GDM1 (cell line): ENCODE results near the gene SLC22A25.
"Not testable (repeated sequence)": the region's sequence is repeated elsewhere in the genome, so short reads cannot be mapped to it uniquely, and the experiment has no call there.

Source experiments
- DNase-seq: peaks from one replicate; lab custom pipeline; 2025; lab: John Stamatoyannopoulos, UW

SLC22A25 gene

DNA sequence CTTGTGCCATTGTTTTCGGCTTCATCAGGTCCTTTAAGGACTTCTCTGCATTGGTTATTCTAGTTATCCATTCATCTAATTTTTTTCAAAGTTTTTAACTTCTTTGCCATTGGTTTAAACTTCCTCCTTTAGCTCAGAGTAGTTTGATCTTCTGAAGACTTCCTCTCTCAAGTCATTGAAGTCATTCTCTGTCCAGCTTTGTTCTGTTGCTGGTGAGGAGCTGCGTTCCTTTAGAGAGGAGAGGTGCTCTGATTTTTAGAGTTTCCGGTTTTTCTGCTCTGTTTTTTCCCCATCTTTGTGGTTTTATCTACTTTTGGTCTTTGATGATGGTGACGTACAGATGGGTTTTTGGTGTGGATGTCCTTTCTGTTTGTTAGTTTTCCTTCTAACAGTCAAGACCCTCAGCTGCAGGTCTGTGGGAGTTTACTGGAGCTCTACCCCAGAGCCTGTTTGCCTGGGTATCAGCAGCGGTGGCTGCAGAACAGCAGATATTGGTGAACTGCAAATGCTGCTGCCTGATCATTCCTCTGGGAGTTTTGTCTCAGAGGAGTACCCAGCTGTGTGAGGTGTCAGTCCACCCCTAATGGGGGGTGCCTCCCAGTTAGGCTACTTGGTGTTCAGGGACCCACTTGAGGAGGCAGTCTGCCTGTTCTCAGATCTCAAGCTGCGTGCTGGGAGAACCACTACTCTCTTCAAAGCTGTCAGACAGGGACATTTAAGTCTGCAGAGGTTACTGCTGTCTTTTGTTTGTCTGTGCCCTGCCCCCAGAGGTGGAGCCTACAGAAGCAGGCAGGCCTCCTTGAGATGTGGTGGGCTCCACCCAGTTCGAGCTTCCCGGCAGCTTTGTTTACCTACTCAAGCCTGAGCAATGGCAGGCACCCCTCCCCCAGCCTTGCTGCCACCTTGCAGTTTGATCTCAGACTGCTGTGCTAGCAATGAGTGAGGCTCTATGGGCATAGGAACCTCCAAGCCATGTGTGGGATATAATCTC lies 7.6 kb downstream of the SLC22A25 start:
- not testable (repeated sequence) for DNase-seq

DNA sequence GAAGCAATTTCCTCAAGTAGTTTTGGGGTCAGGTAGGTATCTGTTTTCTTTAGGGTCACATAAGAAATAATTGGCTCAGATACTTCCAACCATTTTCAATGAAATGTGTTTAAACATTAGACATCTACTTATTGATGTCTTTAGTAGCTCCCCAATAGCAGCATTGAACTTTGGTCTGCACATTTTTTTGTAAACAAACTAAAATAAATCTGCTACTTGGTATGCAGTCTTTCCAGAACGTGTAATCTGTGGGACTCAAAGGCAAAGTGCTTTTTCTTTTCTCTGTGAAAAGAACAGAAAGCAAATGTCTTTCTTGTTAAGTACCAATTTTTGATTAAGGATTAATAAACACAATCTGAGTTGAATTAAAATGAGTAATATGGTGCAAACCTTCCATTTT lies 13.6 kb downstream of the SLC22A25 start:
- DNase-seq = no peak

DNA sequence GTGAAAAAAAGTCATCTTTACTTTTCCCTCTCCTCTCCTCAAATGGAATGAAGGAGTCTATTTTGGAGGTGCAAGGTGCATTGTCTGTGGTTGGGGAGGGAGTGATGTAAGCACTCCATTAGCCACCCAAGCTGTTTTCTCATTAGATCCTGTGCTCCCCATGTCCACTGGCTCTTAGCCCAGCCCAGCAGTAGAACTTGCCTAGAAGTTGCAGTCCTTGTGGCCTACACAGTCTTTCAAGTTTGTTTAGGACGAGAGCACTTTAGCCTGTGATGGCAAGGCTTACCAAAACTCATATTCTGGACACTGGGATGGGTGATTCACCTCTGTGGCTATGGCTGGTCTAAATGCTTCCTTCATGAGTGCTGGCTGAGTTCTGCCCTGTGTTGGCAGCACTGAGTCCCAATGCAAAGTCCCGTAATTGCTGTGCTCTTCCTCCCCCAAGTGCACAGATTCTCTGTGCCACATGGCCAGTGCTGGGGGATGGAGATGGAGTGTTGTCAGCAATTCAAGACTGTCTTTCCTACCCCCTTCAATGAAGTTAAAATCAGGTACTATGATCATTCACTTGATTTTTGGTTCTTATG lies 15.8 kb downstream of the SLC22A25 start:
- no peak for DNase-seq

DNA sequence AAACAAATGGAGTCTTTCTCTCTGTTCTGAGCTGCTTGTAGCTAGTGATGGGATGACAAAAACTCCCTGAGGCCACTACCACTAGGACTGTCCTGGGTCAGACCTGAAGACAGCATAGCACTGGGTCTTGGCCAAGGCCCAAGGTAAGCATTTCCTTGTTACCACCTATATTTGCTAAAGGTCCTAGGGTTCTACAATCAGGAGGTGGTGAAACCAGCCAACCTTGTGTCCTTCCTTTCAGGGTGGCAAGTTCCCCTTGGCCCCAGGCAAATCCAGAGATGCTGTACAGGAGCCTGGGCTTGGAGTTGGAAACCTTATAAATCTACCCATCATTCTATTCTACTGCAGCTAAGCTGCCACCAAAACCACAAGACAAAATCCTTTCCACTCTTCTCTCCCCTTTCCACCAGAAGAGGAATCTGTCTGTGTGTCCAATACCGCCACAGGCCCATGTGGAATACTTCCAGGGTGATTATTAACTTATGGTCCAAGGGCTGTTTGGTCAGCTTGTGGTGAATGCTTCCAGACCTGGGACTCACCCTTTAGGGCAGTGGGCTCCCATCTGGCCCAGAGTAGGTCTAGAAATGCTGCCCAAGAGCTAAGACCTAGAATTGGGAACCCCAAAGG lies 16.8 kb downstream of the SLC22A25 start:
- DNase-seq = no peak

DNA sequence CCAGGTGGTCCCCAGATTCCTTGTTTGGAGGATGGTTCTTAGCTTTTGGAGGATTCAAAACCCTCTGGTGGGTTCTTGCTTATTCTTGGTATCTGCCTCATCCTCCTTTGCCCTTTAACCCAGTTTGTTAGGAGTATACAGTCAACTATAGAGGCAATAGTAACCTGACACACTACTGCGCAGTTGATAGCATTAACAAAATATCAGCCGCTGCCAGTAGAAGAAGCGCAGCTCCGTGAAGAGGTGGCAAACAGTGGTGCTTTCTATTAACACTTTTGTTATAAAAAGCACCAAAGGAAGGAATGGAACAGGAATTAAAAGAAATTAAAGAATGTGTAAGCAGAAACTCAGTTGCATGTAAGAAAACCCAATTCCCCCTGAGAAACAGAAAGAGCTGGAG lies 29.3 kb downstream of the SLC22A25 start:
- DNase-seq = no peak

DNA sequence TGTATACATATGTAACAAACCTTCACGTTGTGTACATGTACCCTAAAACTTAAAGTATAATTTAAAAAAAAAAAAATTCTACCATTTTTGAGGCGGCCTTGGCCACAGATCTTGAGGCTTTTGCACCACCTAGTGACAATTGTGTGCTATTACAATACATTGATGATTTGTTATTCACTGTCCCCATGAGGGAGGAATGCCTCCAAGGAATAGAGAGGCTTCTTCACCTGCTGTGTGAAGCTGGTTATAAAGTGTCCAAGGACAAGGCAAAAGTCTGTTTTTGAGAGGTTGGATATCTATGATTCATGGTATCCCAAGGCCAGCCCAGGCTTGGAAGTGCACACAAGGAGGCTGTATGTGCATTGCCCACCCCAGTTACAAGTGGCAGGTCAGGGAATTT lies 30.7 kb downstream of the SLC22A25 start:
- DNase-seq = no peak

DNA sequence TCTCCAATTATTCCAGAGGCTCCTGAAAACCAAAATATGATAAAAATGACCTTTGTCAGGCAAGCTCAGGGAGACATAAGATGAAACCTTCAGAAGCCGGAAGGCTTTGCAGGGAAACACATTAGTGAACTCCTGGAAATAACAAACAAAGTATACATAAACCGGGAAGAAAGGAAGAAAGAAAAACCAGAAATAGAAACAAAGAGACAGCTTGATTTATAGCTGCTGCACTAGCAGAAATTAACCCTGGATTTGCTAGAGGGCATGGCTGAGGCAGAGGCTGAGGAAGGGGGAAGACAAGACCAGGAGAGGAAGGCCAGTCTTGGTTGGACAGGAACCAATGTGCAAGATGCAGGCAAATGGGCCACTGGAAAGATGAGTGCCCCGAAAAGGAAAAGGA lies 33.3 kb downstream of the SLC22A25 start:
- no peak for DNase-seq
